Activated CD4-positive, alpha-beta T cell treated with anti-CD3 and anti-CD28 coated beads, Interleukin-2, amount 50 U/mL, for 4 hours (primary cell): ENCODE data around the gene MSH4.
"Not testable (repeated sequence)": the region's sequence is repeated elsewhere in the genome, so short reads cannot be mapped to it uniquely, and the experiment has no call there.

ENCODE experiments used
- DNase-seq, 2 experiments: peaks; one replicate each; pipeline ENCODE4 v3.0.0-alpha.2; 2020

The MSH4 gene

DNA sequence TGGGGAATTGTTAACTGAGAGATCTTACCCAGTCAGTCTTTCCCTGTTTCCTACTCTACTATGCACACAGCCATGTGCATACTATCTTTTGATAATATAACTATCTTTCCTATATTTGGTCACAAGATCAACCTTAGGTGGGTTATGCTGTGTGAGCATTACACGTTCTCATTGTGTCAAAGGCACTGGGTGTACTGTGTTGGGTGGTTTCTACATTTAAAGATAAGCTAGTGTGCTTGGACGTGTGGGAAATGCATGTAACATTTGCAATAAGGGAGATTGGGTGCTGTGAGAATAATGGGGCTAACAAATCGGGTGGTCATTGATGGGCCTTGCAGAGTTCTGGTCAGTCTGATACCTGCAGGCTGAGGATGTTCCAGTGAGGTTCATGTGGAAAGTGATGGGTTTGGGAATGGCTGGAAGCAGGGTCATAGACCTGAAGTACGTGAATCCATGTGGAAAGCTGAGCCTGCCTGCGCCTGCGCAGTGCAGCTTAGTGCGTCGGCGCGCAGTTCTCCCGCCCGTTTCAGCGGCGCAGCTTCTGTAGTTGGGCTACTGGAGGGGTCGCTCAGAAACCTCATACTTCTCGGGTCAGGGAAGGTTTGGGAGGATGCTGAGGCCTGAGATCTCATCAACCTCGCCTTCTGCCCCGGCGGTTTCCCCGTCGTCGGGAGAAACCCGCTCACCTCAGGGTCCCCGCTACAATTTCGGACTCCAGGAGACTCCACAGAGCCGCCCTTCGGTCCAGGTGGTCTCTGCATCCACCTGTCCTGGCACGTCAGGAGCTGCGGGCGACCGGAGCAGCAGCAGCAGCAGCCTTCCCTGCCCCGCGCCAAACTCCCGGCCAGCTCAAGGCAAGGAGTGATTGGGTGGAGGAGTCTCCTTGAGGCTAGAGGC, at the start of gene MSH4:
MSH4 (plus strand) TSS at position 507 of the 897 bp plus-strand sequence; CDS start at position 611, 104 bp downstream.
- DNase-seq: no peak

DNA sequence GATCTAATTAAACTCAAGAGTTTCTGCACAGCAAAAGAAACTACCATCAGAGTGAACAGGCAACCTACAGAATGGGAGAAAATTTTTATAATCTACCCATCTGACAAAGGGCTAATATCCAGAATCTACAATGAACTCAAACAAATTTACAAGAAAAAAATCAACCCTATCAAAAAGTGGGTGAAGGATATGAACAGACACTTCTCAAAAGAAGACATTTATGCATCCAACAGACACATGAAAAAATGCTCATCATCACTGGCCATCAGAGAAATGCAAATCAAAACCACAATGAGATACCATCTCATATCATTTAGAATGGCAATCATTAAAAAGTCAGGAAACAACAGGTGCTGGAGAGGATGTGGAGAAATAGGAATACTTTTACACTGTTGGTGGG, 39.5 kb upstream of the MSH4 start:
- DNase-seq: not testable (repeated sequence)

DNA sequence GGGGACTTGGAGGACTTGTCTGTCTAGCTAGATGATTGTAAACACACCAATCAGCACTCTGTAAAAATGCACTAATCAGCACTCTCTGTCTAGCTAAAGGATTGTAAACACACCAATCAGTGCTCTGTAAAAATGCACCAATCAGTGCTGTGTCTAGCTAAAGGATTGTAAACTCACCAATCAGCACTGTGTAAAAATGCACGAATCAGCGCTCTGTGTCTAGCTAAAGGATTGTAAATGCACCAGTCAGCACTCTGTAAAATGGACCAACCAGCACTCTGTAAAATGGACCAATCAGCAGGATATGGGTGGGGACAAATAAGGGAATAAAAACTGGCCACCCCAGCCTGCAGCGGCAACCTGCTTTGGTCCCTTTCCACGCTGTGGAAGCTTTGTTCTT, 38.1 kb upstream of the MSH4 start:
- not testable (repeated sequence) for DNase-seq

DNA sequence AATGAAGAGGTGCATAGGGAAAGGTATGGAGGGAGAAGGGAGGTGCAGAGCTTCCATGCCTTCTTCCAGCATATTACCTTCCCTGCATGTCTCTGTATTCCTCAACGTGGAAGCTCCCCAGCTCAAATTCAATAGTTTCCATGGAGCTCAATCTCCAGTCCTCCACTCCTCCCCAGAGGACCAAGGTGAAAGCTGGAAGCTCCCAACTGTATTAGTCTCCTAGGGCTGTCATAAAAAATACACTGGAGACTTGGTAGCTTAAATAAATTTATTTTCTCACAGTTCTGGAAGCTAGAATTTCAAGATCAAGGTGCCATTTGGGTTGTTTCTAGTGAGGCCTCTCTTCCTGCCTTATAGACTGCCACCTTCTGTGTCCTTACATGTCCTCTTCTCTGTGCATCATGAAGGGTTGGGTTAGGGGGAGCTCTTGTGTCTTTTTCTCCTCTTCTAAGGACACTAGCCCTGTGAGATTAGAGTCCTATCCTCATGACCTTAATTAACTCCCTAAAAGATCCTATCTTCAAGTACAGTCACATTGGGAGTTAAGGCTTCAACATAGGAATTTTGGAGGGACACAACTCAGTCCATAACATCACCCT, 32.5 kb upstream of the MSH4 start:
- DNase-seq: no peak

DNA sequence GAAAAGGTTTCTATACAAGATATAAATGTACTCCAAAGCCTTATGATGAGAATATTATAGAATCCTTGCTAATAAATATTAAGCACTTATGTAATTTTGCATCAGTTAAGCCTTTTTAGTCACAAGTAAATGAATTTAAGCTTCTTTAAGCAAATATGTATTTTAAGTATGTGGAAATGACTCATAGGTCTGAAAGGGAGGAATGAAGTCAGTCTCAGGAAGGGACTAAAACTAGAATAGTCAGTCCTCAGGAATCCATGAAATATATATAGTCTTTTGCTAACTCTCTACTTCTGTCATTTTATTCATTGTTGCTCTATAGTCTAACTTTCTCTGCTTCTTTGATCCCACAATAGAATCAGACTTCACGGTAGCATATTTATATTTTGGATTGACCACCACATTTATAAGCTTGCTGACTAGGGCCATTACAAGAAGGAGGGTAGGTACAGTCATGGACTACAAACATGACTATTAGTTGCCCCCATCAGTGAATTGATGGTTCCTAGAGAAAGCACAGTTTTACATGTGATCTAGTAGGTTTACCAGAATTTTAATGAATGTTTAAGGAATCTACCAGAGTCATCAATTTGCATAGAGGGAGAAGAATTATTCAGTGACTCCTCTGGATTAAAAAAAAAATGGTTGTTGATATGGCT, 30.9 kb upstream of the MSH4 start:
- no peak for DNase-seq

DNA sequence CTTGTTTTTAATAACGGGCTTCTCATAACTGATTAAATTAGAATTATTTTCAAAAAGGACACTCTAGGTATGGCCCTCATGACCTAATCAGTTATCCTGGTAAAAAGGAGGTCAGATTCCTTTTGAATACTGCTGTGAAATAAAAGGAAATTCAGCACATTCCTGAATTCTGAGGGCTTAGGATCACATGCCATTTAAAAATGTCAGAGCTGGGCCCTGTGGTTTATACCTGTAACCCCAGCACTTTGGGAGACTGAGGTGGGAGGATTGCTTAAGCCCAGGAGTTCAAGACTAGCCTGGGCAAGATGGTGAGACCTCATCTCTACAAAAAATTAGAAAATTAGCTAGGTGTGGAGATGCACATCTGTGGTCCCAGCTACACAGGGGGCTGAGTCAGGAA, 28.7 kb upstream of the MSH4 start:
- no peak for DNase-seq

DNA sequence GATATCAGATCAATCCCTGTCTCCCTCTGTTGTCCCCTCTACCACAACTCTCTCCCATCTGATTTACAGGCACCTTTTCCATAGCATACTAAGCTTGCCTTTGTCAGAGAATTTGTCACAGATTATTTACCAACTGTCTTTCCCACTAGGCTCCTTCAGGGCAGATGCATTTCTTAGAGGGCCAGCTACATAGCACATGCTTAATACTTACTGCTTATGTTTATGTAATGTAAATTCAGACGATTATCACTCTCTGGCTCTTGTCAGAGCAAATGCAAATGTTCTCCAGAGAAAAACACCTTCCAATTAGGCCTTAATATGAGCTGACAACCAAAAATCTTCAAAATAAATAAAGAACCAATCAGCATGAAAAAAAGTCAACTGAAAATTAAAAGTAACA, 25.9 kb upstream of the MSH4 start:
- no peak for DNase-seq

DNA sequence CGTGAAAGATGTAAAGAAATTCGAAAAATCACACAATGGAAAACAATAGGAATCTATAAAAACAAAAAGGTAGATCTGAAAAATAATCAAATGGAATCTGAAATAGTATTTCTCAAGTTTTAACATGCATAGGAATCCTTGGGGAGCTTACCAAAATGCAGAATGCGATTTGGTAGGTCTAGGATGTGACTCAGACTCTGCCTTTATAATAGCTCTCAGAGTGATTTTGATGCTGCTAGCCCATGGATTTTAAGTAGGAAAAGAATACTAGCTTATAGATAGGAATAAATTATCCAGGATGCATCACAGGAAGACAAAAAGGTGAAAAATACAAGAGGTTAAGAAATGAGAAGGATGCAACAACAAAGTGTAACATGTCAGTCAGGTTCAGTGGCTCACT, 24.7 kb upstream of the MSH4 start:
- DNase-seq: no peak

DNA sequence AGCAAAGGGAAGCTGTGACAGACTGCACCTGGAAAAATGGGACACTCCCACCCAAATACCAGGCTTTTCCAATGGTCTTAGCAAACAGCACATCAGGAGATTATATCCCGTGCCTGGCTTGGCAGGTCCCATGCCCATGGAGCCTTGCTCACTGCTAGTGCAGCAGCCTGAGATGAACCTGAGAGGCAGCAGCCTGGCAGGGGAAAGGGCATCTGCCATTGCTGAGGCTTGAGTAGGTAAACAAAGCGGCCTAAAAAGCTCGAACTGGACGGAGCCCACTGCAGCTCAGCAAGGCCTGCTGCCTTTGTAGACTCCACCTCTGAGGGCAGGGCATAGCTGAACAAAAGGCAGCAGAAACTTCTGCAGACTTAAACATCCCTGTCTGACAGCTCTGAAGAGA, 18.9 kb upstream of the MSH4 start:
- DNase-seq: not testable (repeated sequence)

DNA sequence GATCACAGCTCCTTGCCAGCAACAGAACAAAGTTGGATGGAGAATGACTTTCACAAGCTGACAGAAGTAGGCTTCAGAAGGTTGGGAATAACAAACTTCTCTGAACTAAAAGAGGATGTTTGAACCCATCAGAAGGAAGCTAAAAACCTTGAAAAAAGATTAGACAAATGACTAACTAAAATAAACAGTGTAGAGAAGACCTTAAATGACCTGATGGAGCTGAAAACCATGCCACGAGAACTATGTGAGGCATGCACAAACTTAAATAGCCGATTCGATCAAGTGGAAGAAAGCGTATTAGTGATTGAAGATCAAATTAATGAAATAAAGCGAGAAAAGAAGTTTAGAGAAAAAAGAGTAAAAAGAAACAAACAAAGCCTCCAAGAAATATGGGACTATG, 18.0 kb upstream of the MSH4 start:
- not testable (repeated sequence) for DNase-seq

DNA sequence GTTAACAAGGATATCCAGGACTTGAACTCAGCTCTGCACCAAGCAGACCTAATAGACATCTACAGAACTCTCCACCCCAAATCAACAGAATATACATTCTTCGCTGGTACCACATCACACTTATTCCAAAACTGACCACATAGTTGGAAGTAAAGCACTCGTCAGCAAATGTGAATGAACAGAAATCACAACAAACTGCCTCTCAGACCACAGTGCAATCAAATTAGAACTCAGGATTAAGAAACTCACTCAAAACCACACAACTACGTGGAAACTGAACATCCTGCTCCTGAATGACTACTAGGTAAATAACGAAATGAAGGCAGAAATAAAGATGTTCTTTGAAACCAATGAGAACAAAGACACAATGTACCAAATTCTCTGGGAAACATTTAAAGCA, 16.5 kb upstream of the MSH4 start:
- DNase-seq: not testable (repeated sequence)

DNA sequence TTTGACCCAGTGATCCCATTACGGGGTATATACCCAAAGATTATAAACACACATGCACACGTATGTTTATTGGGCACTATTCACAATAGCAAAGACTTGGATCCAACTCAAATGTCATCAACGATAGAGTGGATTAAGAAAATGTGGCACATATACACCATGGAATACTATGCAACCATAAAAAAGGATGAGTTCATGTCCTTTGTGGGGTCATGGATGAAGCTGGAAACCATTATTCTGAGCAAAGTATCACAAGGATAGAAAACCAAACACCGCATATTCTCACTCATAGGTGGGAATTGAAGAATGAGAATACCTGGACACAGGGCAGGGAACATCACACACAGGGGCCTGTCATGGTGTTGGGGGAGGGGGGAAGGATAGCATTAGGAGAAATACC, 12.8 kb upstream of the MSH4 start:
- DNase-seq: not testable (repeated sequence)

DNA sequence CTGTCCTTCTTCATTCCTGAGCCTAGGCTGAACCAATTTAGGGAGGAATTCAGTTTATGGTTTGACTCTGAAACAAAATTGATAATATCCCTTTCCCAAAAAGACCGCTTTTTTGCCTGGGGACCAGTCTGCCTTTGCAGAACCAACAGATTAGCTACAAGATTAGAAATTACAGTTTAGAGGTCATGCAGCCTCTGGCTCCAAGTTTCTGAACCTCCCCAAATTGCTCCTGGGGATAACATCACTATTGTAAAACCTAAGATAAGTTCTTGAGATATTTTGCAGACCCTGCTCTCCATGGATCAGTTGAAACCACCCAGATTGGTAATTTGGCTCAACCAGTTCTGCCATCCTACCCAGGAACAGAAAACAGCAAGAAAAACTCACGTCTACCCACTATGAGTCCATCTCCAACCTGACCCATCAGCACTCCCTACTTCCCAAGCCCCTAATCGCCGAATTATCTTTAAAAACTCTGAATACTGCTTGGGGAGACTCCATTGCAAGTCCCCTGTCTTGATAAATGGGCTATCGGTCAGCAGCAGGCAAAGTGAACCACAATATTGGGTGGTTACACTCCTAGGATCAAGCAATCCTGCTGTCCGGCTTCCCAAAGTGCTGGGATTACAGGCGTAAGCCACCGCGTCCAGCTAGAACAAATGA, 11.2 kb upstream of the MSH4 start:
- no peak for DNase-seq

DNA sequence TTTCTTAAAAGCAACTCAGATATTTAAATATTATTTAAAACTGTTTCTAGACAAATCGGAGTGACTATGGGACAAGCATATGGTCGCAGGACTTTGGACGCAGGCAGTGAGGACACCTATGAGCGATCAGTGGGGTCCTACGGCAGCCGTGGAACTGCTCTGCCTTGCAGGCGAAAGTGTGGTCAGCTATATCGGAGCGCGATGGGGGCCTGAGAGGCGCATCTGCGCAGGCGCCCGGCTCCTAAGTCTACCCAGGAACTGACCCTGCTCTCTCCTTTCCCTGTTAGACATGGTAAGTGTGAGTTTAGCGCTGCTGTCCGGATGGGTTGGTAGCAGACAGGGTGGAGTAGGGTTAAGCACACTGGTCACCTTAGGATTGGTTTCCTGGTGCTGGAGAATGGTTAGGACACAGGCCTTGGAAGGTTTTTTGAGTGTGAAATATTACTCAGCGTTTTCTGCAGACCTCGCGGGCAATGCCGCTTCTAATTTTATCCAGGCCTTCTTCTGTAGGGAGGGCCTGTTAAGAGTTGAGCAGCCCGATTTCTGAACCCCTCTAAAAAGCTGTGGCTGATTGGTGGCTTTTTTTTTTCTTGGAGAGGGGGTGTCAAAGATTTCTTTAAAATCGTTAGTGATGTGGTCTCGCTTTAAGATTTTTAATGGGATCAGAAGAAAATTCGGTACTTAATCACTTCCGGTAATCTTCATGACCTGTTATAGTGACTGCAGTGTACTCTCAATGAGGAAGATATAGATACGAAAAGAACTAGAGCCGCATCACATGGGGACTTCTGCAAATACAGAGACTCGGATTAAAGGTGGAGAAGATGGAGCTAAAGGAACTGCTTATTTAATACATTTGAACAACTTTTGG, 10.5 kb upstream of the MSH4 start, which contains the start of gene RABGGTB:
RABGGTB (plus strand) TSS at position 274 of the 871 bp plus-strand sequence; CDS start at position 290, 16 bp downstream.
- DNase-seq: peak; percentile 91 to 92

DNA sequence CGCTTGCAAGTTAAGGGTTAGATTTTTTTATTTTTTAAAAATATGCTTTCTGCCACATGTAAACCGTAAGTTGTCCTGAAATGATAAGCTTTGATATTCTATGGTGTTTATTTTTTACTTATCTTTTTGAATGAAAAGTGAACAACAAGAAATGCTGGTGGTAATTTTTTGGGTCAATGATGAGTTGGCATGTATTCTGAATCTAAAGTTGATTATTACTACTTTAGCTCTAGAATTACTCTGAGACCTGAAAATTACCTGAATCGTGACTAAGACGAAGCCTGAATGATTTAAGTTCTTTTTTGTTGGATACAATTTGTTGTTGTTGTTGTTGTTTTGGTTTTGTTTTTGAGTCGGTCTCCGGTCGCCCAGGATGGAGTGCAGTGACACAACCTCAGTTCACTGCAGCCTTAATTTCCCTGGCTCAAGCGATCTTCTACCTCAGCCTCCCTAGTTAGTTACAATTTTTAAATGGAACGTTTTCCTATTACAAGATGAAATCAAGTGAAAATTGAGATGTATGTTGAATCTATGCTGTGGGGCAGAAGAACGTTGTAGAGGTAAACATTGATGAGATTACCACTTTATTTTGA, 9.7 kb upstream of the MSH4 start:
- no peak for DNase-seq

DNA sequence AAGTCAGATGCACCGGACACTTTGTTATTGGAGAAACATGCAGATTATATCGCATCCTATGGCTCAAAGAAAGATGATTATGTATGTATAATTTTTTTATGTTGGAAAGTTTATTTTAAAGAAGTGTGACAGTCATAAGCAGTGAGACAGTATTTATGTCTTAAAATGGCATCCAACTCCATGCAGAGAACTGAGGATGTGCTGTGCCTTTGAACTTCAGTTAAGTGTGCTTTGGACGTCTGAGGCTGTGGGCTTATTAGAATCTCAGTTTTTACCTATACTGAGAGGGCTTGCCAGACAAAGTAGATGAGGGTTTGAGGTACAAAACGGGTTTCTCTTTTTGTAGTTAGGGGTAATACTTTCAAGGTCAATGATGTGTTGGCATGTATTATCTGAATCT, 9.2 kb upstream of the MSH4 start:
- DNase-seq: no peak

DNA sequence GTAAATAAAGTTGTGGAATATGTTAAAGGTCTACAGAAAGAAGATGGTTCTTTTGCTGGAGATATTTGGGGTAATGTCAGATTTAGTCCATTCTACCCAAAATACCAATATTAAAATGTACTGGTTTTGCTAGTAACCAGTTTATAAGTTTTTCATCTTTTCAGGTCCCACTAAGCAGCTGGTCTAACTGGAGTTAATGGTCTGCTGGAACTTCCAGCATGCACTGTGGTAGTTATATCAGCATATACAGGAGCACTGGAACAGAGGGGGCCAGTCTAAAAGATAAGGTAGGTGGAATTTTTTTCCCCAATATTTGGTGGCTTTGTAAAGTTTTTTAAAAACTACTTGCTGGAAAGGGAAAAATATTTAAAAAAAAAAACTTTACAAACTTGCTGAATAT, 6.7 kb upstream of the MSH4 start:
- no peak for DNase-seq

DNA sequence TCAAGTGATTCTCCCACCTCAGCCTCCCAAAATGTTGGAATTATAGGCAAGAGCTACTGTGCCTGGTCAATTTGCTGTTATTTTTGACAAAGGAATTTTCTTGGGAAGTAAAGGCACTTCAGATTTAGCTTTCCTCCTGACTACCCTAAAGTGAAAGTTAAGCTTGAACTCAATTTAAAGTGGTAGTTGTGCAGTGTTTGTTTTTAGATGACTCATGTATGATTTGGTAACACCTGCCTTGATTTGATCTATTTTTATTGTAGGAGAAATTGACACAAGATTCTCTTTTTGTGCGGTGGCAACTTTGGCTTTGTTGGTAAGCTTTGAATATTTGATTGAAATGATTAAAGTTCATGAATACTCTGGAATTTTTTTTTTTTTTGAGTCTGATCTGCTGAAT, 5.7 kb upstream of the MSH4 start:
- no peak for DNase-seq

DNA sequence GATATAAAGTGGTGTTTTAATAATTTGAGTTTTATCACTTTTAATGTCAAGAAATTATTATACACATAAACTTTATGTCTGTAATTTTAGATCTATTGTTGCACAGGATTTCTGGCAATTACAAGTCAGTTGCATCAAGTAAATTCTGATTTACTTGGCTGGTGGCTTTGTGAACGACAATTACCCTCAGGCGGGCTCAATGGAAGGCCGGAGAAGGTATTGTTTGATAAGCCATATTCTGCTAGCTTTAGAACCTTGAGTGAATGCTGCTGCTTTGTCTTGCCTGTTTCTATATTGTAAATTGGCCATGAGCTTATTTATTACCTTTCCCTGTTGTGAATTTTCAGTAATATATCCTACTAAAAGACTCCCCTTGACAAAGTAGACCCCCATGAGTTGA, 4.6 kb upstream of the MSH4 start:
- no peak for DNase-seq

DNA sequence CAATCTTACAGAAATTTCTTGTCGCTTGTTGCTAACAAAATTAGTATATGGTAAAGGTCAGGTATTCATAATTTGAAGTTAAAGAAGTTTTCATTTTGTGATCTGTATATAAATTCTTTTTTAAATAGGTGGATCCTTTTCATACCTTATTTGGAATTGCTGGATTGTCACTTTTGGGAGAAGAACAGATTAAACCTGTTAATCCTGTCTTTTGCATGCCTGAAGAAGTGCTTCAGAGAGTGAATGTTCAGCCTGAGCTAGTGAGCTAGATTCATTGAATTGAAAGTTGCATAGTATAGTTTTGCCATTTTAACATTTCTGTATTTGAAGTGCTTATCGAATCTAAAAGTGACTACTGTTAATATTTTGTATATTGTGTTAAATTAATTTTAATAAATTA, 2.3 kb upstream of the MSH4 start:
- no peak for DNase-seq

DNA sequence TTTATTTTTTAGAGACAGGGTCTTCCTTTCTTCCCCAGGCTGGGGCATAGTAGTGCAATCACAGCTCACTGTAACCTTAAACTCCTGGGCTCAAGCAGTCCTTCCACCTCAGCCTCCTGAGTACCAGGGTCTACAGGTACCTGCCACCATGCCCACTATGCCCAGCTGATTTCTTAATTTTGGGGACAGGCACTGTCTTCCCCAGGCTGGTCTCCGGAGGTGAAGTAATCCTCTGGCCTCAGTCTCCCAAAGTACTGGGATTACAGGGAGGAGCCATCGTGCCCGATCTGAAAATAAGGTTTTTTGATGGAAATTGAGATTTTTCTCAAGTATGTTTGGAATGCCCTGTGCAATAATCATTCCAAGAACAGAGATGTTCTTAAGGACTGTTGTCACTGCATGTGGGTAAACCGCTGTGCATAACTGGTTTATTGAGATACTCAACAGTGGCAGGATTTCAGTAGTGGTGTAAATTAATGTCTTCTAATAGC, 934 bp upstream of the MSH4 start:
- DNase-seq: no peak

DNA sequence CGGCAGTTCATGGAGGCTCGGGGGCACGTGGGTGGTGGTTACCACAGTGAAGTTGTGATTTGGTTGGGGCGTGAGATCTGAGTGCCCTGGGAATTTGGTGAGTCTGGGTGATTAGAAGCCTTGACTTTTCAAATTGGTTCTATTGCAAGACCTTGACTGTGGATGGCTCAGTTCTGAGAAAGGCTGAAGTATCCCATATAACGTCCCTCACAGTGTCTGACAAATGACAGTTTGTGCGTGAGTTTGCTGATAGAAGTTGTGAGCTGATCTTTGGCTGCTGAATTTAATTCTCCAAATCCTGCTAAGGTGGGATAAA, 549 bp downstream of the MSH4 start:
- DNase-seq: no peak
